ENCODE measurements around the gene VPREB1. TPM values are rescaled to one million over a fixed set of nuclear protein-coding genes. Genes with fewer than 3 reads are reported as not detected.
"Not testable (repeated sequence)": the region's sequence is repeated elsewhere in the genome, so short reads cannot be mapped to it uniquely, and the experiment has no call there.

VPREB1 gene
- total RNA-seq, 1 donor from 2014 or later = not detected

DNA sequence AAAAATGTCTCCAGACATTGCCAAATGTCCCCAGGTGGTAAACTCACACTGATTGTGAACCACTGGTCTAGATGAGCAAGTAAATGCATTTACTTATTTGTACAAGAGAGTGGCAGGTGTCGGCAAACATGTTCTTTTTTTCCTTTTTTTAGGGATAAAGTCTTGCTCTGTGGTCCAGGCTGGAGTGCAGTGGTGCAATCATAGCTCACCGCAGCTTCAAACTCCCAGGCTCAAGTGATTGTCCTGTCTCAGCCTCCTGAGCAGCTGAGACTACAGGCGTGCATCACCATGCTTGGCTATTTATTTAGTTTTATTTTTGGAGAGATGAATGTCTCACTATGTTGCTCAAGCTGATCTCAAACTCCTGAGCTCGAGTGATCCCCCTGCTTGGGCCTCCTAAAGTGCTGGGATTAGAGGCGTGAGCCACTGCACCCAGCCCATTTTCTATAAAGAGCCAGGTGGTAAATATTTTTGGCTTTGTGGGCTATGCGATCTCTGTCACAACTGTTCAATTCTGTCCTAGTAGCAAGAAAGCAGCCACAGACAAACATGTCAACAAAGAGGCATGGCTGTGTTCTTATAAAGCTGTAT is 1.4 kb downstream of the VPREB1 start:
- H2AFZ ChIP-seq (replicated peaks) = no peak overlapping the region
- H3K27me3 Mint-ChIP-seq (ENCODE audit: insufficient read depth, low read depth) = peaks cover 28% of the 10 kb centered on the region
- H3K4me3 Mint-ChIP-seq = no peak overlapping the region
- no peak overlapping the region for H3K27ac ChIP-seq
- no peak overlapping the region for H3K27ac Mint-ChIP-seq
- TF ChIP-seq EZH2 (IDR thresholded peaks at IDR 0.05) (no peak), EZH2phosphoT487 (IDR thresholded peaks at IDR 0.05) (no peak)
- TF ChIP-seq, protein P1, sequence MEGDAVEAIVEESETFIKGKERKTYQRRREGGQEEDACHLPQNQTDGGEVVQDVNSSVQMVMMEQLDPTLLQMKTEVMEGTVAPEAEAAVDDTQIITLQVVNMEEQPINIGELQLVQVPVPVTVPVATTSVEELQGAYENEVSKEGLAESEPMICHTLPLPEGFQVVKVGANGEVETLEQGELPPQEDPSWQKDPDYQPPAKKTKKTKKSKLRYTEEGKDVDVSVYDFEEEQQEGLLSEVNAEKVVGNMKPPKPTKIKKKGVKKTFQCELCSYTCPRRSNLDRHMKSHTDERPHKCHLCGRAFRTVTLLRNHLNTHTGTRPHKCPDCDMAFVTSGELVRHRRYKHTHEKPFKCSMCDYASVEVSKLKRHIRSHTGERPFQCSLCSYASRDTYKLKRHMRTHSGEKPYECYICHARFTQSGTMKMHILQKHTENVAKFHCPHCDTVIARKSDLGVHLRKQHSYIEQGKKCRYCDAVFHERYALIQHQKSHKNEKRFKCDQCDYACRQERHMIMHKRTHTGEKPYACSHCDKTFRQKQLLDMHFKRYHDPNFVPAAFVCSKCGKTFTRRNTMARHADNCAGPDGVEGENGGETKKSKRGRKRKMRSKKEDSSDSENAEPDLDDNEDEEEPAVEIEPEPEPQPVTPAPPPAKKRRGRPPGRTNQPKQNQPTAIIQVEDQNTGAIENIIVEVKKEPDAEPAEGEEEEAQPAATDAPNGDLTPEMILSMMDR (IDR thresholded peaks at IDR 0.05) = no peak
- no peaks in the 10 kb centered on the region for H3K4me1 ChIP-seq
- H3K36me3 ChIP-seq = no peaks in the 10 kb centered on the region
- H3K27me3 ChIP-seq = peaks cover 100% of the 10 kb centered on the region
- H4K20me1 ChIP-seq (ENCODE audit: low read depth) = no peaks in the 10 kb centered on the region
- no peak for DNase-seq (ENCODE audit: low spot score)
- H3K4me2 ChIP-seq = no peak overlapping the region
- no peak overlapping the region for H3K9ac ChIP-seq
- H3K79me2 ChIP-seq (ENCODE audit: low read depth) = no peaks in the 10 kb centered on the region
- H3K9me3 ChIP-seq (ENCODE audit: low read depth) = no peaks in the 10 kb centered on the region
- H3F3A ChIP-seq (ENCODE audit: low read depth) = no peaks in the 10 kb centered on the region
- peaks cover 3% of the 10 kb centered on the region for H3K4me1 Mint-ChIP-seq
- no peak overlapping the region for H3K4me3 ChIP-seq
- H3K36me3 Mint-ChIP-seq = no peaks in the 10 kb centered on the region
- H3K9me3 Mint-ChIP-seq = peaks cover 4% of the 10 kb centered on the region

DNA sequence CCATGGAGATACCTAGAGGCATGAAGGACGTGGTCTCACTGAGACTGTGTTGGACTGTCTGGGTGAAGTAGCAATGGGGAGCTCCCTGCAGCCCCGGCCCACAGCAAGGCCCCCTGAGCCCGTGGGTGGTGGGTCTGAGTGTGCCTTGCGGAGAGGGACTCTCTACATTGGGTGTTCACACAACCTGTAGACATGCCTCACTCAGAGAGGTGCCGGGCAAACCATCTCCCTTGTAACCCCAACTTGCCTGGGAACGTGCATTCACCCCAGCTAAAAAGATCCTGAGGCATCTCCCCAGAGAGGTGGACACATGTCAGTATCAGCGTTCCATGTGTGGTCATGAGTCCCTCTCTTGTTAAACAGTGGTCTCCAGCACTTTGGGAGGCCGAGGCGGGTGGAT is 2.1 kb downstream of the VPREB1 start:
- no peak overlapping the region for H3K27ac Mint-ChIP-seq
- DNase-seq (ENCODE audit: low spot score) = no peak
- TF ChIP-seq EZH2phosphoT487 (IDR thresholded peaks at IDR 0.05) (no peak), EZH2 (IDR thresholded peaks at IDR 0.05) (no peak)
- TF ChIP-seq, protein P1 (IDR thresholded peaks at IDR 0.05) = no peak
- Histone ChIP-seq H3K4me2 (no peak overlapping the region), H3K27ac (no peak overlapping the region), H3F3A (ENCODE audit: low read depth) (no peaks in the 10 kb centered on the region), H3K9me3 (ENCODE audit: low read depth) (no peaks in the 10 kb centered on the region), H3K9ac (no peak overlapping the region), H2AFZ (replicated peaks) (no peak overlapping the region), H4K20me1 (ENCODE audit: low read depth) (no peaks in the 10 kb centered on the region), H3K4me3 (no peak overlapping the region), H3K79me2 (ENCODE audit: low read depth) (no peaks in the 10 kb centered on the region), H3K4me1 (no peaks in the 10 kb centered on the region), H3K36me3 (no peaks in the 10 kb centered on the region), H3K27me3 (peaks cover 100% of the 10 kb centered on the region)
- no peak overlapping the region for H3K4me3 Mint-ChIP-seq
- H3K4me1 Mint-ChIP-seq = peaks cover under 1% of the 10 kb centered on the region
- H3K9me3 Mint-ChIP-seq = peaks cover under 1% of the 10 kb centered on the region
- H3K27me3 Mint-ChIP-seq (ENCODE audit: insufficient read depth, low read depth) = peaks cover 22% of the 10 kb centered on the region
- no peaks in the 10 kb centered on the region for H3K36me3 Mint-ChIP-seq

DNA sequence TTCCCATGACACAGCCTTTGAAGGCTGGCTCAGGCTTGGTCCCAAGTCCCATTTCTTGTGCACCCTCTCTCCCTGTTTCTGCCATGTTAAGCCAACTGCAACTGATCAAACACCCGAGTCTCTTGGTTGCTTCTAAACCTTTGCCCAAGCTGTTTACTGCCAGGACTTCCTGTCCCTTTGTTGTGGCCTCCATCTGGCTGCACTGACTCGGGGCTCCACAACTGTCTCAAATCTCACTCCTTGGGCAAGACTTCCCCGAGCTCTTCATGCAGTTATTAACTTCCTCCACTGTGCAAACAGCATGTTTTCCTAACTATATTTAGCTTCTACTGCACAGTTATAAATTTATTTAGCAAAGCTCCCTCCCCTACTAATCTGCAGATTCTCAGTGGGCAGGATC is 4.3 kb downstream of the VPREB1 start:
- Histone ChIP-seq H4K20me1 (ENCODE audit: low read depth) (no peaks in the 10 kb centered on the region), H3K4me1 (no peaks in the 10 kb centered on the region), H2AFZ (replicated peaks) (no peak overlapping the region), H3K9me3 (ENCODE audit: low read depth) (no peaks in the 10 kb centered on the region), H3K79me2 (ENCODE audit: low read depth) (no peaks in the 10 kb centered on the region), H3K27ac (no peak overlapping the region), H3K36me3 (no peaks in the 10 kb centered on the region), H3K9ac (no peak overlapping the region), H3K27me3 (peaks cover 96% of the 10 kb centered on the region), H3K4me2 (no peak overlapping the region), H3F3A (ENCODE audit: low read depth) (no peaks in the 10 kb centered on the region), H3K4me3 (no peak overlapping the region)
- H3K27ac Mint-ChIP-seq = no peak overlapping the region
- no peaks in the 10 kb centered on the region for H3K9me3 Mint-ChIP-seq
- no peak for DNase-seq (ENCODE audit: low spot score)
- TF ChIP-seq EZH2 (IDR thresholded peaks at IDR 0.05) = no peak
- TF ChIP-seq, protein P1 (IDR thresholded peaks at IDR 0.05) = no peak
- TF ChIP-seq EZH2phosphoT487 (IDR thresholded peaks at IDR 0.05) = no peak
- H3K4me1 Mint-ChIP-seq = no peaks in the 10 kb centered on the region
- no peak overlapping the region for H3K4me3 Mint-ChIP-seq
- H3K27me3 Mint-ChIP-seq (ENCODE audit: insufficient read depth, low read depth) = peaks cover 15% of the 10 kb centered on the region
- H3K36me3 Mint-ChIP-seq = no peaks in the 10 kb centered on the region

DNA sequence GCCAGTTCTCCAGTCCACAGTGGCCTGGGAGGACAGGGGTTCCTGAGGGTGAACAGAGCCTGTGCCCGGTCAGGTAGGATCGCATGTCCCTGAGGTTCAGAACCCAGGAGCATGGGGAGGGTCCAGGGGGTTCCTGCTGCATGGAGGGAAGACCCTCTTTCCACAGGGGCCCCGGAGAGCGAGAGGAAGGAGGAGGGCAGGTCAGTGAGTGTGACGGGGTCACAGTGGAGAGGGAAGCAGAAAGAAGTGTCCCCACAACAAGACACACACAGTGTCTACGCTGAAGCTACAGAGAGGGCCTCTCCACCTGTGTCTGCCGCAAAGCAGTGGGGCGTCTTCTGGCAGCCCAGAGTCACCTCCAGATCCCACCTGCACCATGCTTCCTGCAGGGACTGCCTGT is 6.1 kb downstream of the VPREB1 start:
- H3K27me3 ChIP-seq = peaks cover 96% of the 10 kb centered on the region
- H3K79me2 ChIP-seq (ENCODE audit: low read depth); H3K4me1 Mint-ChIP-seq; H4K20me1 ChIP-seq (ENCODE audit: low read depth); H3K27ac ChIP-seq; H3K9ac ChIP-seq; H3K4me2 ChIP-seq; H3K27ac Mint-ChIP-seq; H2AFZ ChIP-seq (replicated peaks); DNase-seq (ENCODE audit: low spot score); H3K36me3 ChIP-seq; H3K9me3 Mint-ChIP-seq; H3K4me3 Mint-ChIP-seq; H3F3A ChIP-seq (ENCODE audit: low read depth); H3K9me3 ChIP-seq (ENCODE audit: low read depth); H3K4me3 ChIP-seq; H3K4me1 ChIP-seq; H3K36me3 Mint-ChIP-seq: not testable (repeated sequence)
- peaks cover 15% of the 10 kb centered on the region for H3K27me3 Mint-ChIP-seq (ENCODE audit: insufficient read depth, low read depth)

- not testable (repeated sequence) for H3K4me1 Mint-ChIP-seq; H3K9me3 Mint-ChIP-seq; H3K36me3 Mint-ChIP-seq; H3K79me2 ChIP-seq (ENCODE audit: low read depth); H3K36me3 ChIP-seq; H3K9ac ChIP-seq; H3F3A ChIP-seq (ENCODE audit: low read depth); H3K27ac ChIP-seq; H3K4me3 Mint-ChIP-seq; H4K20me1 ChIP-seq (ENCODE audit: low read depth); H3K4me2 ChIP-seq; H3K27ac Mint-ChIP-seq; H3K9me3 ChIP-seq (ENCODE audit: low read depth); H3K4me3 ChIP-seq; H3K4me1 ChIP-seq; DNase-seq (ENCODE audit: low spot score); H2AFZ ChIP-seq (replicated peaks)
- H3K27me3 ChIP-seq = peaks cover 88% of the 10 kb centered on the region
- H3K27me3 Mint-ChIP-seq (ENCODE audit: insufficient read depth, low read depth) = peaks cover 13% of the 10 kb centered on the region
Measured at GRCh38 chr22:22256133-22256532, 11.5 kb downstream of the VPREB1 start.

Data from neural progenitor cell (in vitro differentiated cells).